Activated CD8-positive, alpha-beta memory T cell treated with anti-CD3 and anti-CD28 coated beads, Interleukin-2, amount 50 U/mL, for 1 hour (primary cell): ENCODE results near the gene ZBED4.
A peak's percentile ranks its signal among the peaks of the same experiment; 100 is the strongest.

ENCODE experiments used
- DNase-seq: peaks from one replicate; pipeline ENCODE4 v3.0.0-alpha.2; 2020; ENCODE audit errors: extremely low read depth

The ZBED4 gene

DNA sequence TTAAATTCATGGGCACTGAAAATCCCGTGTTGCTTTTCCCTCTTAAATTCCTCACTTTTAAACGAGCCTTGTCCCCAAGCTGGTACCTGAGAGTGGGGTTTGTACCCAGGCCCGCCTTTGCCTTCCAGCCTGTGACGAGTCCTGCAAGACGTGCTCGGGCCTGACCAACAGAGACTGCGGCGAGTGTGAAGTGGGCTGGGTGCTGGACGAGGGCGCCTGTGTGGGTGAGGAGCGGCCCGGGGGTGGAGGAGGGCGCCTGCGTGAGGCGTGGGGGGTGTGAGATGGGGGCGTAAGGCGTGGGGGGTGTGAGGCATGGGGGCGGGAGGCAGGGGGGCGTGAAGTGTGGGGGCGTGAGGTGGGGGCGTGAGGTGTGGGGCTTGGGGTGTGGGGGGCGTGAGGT is 68.8 kb downstream of the ZBED4 start:
- no peak for DNase-seq

DNA sequence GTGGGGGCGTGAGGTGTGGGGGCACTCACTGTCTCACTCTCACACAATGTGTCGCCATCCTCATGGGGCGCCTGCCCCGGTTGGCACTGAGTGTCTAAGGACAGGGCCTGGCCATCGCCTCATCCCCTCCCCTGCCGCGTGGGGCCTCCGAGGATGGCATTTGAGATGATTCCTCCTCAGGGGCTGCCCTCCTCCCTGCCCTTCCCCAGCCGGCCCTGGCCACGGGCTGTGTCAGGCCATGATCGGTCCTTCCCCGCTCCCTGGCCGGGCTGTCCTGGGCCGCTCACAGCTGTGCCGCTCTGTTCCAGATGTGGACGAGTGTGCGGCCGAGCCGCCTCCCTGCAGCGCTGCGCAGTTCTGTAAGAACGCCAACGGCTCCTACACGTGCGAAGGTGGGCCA is 69.3 kb downstream of the ZBED4 start:
- DNase-seq = no peak

DNA sequence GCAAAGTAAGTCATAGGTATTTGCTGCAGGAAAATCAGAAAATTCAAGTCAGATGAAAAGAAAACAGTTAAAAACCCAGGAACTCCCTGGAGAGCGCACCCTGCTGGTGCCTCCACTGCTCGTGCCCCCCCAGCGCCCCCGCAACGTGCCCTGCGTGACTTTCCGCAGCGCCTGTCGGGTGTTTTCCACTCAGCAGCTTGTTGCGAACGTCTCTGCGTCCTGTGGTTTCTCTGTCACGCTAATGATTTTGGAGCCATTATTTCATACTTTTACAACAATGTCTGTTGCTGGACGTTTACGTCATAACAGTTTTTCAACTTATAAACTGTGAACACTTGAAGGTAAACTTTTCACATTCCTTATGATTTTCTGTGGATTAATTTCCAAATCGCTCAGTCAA is 69.8 kb downstream of the ZBED4 start:
- no peak for DNase-seq

DNA sequence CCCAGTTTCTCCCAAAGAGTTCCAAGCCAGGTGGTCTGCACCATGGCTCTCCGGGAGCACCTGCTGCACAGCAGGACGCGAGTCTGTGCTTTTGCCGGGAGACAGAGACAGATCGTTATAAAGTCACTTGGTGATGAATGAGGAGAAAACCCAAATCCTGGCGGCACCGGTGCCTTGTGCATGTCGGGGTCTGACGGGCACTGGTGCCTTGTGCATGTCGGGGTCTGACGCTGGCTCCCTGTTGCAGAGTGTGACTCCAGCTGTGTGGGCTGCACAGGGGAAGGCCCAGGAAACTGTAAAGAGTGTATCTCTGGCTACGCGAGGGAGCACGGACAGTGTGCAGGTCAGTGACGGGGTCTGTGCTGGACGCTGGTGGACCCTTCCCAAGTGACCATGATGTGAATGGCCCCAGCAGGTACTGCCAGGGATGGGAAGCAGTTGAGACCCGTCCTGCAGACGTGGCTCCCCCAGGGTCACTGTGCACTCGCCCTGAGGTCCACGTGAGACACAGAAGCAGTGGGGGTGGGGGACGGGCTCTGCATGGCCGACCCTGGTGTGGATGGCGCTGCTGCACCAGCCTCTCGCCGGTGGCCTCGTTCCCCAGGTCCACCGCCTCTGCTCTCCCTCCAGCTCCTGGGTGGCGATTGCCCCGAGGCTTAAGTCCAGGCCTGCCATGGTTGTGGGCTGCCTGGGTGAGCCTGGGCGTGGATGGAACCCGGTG is 70.6 kb downstream of the ZBED4 start:
- DNase-seq = no peak

DNA sequence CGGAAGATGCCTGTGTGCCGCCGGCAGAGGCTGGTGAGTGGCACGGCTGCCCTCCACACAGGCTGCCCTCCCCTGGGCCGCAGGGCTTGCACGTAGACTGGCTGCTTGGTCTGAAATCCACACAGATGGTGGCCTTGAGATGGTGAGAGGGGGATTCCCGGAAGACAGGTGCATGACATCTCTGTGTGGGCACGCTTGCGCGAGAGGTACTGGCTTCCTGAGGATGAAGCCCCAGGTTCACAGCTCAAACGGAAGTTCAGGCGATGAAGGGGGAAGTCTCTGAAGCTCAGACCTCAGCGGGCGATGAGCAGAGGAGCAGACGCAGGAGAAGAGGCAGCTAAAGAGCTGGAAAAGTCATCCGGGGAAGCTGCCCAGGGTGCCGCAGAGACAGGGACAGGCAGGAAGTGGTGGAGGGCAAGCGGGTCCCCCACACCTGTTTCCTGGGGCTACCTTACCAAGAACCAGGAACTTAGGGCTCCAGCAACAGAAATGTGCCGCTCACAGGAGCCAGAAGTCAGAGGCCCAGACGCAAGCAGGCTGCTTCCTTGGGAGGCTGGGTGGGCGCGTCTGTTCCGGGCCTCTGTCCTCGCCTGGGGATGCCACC is 72.0 kb downstream of the ZBED4 start:
- peak; percentile 61 for DNase-seq

DNA sequence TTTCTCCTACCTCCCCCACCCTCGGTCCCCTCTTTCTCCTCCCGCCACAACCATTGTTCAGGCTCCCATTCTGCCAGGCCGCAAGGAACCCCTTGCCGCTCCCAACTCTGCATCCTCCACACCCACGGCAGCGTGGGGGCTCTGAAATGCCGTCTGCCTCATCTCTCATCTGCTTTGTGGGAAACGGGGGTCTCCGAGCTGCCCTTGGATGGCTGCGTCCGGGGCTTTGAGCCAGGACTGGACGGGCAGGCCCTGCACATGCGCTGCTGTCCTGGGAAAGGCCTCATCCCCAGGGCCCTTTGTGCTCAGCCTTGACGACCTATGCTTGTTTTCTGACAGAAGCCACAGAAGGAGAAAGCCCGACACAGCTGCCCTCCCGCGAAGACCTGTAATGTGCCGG is 73.3 kb downstream of the ZBED4 start:
- DNase-seq = no peak

DNA sequence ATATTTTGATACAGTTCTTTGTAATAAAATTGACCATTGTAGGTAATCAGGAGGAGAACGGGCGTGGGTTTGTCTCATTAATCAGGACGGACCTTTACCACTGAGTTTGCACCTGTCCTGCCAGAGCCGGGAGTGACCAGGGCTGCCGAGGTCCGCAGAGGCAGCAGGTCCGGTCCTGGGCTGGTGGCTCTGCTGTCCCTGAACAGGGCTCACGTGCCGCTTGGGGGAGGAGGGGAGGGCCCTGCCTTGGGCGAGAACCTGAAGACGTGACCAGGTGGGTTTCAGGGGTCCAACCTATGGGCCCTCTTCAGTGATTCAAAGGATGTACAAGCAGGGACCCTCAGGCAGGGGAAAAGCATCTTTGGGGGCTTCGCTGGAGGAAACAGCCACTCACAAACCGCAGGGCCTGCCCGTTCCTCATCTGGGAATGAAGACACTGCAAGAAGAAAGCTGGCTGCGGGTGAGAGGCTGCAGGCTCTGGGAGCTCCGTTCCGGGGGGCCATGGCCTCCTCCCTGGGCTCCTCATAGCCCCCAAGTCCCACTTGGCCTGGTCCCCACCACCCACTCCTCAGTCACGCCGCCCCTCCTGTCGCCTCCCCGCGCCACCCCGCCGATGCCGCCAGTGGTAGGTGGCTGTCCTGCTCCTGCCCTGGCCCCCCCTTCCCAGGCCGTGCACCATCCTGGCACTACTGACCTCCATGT is 74.0 kb downstream of the ZBED4 start:
- no peak for DNase-seq

DNA sequence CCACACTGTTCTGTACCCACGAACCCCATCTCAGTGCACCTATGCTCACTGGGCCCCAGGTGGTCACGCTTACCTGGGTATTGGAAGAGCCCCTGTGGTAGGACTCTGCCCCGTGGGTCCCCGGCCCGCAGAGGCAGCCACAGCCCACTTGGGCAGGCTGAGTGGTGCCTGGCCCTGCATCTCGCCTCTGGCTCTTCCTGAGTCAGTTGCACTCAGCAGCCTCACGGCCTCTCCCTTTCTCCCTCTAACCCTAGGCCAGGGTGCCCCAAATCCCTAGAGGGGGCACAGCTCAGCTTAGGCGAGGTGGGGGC is 74.5 kb downstream of the ZBED4 start:
- no peak for DNase-seq

DNA sequence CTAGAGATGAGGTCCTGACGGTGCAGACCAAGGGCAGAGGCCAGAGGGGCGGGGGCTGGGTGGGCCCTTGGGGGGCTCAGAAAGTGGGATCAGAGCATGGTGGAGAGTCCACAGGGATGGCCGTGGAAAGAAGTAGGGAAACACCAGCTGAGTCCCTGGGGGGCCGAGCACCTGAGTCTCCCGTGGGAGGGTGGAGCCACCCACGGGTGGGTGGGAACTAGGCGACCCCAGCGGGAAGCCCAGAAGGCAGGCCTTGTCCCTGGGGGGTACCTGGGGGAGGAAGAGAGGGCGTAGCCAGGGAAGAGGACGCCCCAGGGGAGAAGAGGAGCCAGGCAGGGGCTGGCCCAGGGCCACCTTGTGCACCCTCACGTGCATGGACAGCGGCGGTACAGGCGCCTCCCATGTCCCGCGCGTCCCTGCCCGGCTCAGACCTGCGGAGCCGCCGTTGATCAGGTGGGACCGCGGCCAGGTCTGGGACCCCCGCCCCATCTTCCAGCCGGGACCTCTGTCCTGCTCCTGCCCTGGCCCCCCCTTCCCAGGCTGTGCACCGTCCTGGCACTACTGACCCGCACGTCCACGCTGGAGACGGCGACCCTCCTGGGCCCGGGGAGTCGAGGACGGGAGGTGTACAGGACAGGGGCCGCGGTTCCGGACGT is 75.0 kb downstream of the ZBED4 start:
- no peak for DNase-seq

DNA sequence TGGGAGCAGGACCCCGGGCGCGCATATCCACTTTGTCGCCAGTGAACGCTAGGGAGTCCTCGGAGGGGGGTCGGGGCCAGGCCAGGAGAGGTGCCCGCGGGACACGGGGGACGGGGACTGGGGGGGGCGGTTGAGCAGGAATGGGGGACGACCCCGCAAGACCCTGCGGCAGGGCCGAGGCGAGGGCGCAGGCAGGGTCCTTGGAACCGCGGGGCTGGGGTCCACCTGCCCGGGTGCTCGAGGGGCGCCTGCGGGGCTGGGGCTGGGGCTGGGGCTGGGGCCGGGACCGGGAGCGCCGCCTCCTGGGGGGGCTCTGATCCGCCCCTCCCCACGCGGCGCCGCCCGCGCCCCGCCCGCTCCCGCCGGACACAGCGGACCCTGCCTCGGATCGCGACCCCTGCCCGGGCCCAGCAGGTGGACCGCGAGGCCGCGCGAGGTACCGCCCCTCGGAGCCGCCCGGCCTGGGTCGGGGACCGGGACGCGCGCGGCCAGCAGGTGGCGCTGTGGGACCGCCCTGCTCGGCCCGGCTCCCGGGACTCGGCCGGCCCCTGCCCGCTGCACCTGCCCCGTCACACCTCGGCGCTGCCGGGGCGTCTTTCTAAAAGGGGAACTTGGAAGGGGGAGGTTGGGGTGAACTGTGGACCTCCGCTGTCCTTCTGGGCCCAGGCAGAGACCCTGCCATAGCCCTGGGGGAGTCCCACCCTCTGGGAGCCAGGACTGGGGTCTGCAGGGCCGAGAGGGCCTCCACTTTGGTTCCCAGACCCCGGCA is 75.8 kb downstream of the ZBED4 start:
- no peak for DNase-seq

DNA sequence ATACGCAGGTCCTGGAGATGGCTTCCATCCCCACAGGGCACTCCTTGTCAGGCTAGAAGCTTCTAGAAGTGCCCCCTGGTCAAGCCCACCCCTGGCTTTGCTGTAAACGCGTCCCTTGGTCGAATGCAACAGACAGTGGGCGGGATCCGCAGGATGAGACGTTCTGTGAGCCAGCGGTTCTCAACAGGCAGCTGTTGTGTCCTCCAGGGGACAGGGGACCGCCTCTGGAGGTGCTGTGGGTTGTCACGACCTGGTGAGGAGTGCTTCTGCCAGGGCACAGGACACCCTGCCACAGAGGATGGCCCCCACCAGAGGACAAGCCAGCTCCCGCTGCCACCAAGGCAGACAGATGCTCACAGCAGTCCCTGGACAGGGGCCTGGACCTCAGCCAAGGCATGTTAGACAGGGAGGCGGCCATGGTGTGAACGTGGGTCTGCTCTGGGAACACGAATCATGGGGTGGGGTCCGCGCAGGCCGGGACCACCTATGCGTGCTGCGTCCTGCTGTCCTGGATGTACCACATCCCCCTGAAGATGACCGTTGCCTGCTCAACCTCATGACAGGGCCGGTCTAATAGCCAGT is 76.4 kb downstream of the ZBED4 start:
- no peak for DNase-seq

DNA sequence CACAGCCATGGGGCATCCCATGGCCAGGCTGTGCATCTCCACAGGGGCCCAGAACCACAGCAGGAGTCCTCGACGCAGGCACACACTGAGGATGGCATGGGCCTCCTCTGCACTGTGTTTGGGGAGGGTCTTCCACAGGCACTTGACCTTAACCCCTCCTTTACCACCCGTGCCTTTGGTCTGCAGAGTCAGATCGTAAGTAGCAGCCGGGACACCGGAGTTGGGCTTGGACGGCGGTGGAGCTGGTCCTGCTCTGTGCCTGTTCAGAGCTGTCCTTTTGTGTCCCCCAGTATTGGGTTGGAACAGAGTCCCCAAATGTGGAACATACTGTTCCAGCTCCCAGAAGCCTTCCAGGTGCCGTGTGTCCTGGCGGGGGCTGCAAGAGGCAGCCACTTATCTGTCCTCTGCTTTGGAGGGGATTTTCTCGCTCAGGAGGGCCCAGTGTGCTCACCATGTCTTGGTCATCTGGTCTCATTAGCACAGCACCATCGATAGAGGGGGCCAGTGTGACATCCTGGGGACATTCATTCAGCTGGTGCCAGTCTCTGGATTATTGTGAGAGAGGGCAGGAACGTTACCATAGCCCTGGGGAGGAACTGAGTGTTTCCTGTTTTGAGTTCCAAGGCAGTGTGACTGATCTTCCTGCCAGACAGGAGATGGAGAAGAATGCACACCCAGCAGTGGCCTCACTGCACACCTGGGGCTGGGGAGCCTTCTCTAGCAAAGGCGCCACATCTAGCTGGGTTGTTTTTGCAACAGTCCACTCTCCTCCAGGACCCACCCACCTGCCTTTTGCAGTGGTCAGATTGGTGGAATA is 77.2 kb downstream of the ZBED4 start:
- no peak for DNase-seq

DNA sequence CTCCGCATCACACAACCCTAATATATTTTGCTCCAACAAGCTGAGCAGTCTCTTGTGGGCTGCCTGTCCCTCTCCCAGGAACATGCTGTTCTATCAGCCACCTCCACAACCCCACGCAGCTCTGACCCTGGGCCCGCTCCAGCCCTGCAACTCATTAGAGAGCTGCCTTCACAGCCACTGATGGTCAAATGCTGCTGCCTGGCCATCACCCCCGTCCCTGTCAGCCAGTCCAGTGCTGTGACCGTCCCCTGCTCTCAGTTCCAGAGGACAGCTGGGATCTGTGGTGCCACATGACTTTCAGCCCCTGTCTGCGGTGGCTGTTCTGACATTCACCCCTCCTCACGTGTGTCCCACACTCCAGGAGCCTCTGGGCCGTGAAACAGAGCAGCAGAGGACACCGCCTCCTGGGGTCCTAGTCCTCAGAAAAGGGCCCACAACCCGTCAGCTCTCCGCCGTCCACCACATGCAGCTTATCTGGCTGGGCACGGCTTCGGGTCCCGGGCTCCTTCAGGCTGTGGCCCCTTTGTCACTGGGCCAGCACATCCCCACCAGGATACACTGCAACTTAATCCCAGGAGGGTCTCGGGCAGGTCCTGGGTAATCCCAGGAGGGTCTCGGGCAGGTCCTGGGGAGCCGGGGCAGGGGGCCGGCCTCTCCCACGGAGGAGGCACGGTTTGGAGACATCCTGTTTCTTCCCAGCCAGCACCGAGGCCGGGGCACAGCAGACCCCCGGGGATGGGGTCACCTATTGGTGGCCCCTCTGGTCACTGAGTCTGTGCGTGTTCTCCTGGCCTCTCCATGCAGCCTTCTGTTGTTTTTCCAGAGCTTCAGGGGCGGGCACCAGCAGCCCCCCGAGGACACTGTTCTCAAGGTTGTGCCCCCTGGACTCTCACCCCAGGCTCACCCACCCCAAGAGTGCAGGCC is 79.9 kb downstream of the ZBED4 start:
- DNase-seq = no peak

DNA sequence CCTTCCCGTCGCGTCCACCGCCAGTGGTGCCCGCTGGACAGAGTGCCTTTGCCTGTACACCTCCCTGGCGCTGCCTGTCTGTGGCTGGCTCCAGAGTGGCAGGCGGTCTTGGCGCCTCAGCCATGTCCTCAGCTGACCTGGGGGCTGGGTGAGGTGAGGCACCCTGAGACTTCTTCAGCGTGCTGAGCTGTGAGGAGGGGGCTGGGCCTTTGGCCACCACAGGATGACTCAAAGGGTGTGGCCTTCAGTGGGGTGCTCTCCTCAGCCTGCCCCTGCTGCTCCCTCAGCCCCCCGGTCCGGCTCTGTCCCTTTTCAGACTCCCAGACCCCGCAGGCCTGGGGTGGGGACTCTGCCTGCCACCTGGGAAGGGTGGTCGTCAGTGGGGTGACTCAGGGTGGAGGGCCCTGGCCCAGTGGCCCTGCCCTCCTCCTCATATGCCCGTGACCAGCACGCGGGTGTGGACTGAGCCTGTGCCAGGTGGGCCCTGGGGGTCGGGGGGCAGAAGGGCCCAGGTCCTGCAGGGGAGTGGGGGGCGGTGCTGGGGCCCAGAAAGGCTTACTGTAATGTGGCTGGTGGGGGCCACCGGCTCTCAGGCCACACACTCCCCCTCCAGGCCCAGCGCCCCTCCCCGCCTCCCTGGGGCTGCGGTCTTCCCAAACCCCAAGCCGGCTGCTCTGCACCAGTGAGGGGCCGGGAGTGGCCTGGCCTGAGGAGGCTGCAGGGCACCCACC is 80.7 kb downstream of the ZBED4 start:
- DNase-seq = no peak

DNA sequence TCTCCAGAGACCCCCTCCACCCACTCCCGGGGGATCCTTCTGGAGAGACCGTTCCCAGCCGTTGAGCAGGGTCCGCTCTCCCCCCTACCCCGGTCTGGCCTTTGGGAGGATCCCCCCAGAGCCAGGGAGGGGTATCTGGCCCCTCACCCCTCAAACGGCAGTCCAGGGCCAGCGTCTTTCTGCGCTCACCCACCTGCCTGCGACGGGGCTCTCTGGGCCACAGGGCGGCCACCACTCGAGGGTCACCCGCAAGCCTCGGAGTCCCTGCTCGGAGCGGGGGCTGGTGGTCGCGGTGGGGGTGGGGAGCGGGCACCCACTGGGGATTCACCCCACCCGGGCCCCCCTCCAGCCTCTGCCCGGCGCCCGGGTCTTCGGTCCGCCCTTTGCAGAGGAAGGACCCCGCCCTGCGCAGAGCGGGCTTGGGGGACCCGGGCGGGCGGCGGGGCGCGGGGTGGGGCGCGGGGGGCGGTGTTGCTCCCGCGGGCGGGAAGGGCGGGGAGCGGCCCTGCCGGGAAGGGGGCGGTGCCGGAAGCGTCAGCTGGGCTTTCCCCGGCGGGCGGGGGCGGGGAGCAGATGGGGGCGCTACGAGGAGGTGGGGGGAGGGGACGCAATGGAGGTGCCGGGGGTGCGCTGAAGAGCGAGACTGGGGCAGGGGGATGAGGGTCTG is 81.4 kb downstream of the ZBED4 start:
- DNase-seq = peak; percentile 61

DNA sequence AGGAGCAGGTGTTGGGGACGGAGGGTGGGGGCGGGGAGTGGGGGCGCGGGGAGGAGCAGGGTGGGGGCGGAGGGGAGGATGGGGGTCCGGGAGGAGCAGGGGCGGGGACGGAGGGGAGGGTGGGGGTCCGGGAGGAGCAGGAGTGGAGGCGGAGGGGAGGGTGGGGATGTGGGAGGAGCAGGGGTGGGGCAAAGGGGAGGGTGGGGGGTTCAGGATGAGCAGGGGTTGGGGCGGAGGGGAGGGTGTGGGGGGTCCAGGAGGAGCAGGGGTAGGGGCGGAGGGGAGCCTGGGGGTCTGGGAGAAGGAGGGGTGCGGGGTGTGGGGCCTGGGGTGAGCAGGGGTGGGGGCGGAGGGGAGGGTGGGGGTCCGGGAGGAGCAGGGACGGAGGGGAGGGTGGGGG is 81.9 kb downstream of the ZBED4 start:
- DNase-seq = no peak

DNA sequence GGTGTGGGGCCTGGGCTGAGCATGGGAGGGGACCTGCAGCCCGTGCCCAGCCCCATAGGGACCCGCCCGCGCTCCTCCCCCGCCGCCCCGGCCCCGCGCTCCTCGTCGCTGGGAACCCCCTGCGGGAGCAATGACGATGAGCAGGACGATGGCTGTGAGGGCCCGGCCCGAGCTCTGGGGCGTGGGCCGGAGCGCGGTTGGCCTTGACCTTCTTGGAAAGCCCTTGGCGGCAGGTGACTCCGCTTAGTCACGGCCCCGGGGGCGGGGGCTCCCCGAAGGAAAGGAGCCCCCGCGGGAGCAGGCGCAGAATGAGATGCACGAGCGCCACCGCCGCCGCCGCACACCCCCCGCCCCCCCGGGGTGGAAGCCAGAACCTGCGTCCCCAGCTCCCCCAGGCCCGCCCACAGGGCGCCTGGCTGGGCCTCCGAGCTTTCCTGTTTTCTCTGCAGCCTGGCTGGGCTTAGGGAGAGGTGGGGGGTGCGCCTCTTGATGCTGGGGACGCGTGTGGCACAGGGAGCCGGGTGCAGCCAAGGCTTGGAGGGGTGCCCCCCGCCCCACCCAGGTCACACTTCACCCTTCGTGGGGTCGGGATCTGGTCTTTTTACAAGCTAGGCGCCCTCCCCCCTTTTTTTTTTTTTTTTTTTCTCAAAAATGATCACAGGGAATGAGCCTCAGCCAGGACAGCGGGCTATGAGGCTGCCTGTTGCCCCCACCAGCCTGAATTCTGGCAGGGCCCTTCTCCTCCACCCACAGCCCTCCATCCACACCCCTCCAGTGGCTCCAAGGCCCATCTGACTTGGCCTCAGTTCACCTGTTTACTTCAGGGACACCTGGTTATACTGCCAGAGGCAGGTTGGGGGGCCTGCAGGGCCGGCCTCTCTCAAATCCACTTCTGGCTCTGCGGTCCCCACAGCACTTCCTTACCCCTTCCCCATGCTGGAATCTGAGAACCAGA is 82.7 kb downstream of the ZBED4 start:
- DNase-seq = peak; percentile 80
